A673 (cell line): ENCODE measurements around the gene FANCB. TPM values are rescaled to one million over a fixed set of nuclear protein-coding genes. Genes with fewer than 3 reads are reported as not detected.

Experiments used
- BruUV-seq: library from RNA; stranded (reverse); fragments of 400-500 nt; replicated peaks from 2 replicates; lab custom pipeline; 2021; lab: Mats Ljungman, UMichigan
- CTCF ChIA-PET: fragments of 300-600 bp; sonication (Branson Sonifier 250); formaldehyde crosslinking; loops from one replicate; lab custom pipeline; 2022; ENCODE audit warnings: antibody characterized with exemption; lab: Charles Lee
- POLR2A ChIA-PET: fragments of 300-600 bp; sonication (Branson Sonifier 250); formaldehyde crosslinking; loops from one replicate; lab custom pipeline; 2022; ENCODE audit warnings: antibody characterized with exemption; ENCODE audit not compliant: low non-redundant PET; lab: Charles Lee
- DNase-seq: peaks from one replicate; pipeline ENCODE4 v3.0.0-alpha.2; 2015; ENCODE audit warnings: low spot score
- H3K27ac ChIP-seq: fragments of 200-600 bp; sonication (generic); 2 replicates; pipeline ENCODE4 v1.5.1; 2016; ENCODE audit warnings: mixed run types, low read depth, mild to moderate bottlenecking, mixed read lengths, antibody characterized with exemption, low read length; ENCODE audit not compliant: poor library complexity, severe bottlenecking
- H3K27me3 ChIP-seq: fragments of 200-600 bp; sonication (generic); replicated peaks from 2 replicates; pipeline ENCODE4 v1.6.1; 2017; ENCODE audit warnings: mixed run types, low read depth, mild to moderate bottlenecking, mixed read lengths, antibody characterized with exemption, low read length; ENCODE audit not compliant: insufficient read depth, poor library complexity
- H3K36me3 ChIP-seq: fragments of 200-600 bp; sonication (generic); 2 replicates; pipeline ENCODE4 v1.6.1; 2016; ENCODE audit warnings: mixed run types, mild to moderate bottlenecking, mixed read lengths, antibody characterized with exemption, low read length; ENCODE audit not compliant: insufficient read depth, poor library complexity, severe bottlenecking
- H3K4me1 ChIP-seq: fragments of 200-600 bp; sonication (generic); 2 replicates; pipeline ENCODE4 v1.6.1; 2017; ENCODE audit warnings: mixed run types, mild to moderate bottlenecking, mixed read lengths, antibody characterized with exemption, low read length; ENCODE audit not compliant: insufficient read depth, poor library complexity, severe bottlenecking
- H3K4me3 ChIP-seq: fragments of 200-600 bp; sonication (generic); 2 replicates; pipeline ENCODE4 v1.5.1; 2016; ENCODE audit warnings: low read depth, mixed run types, mild to moderate bottlenecking, mixed read lengths, low read length; ENCODE audit not compliant: poor library complexity, severe bottlenecking
- H3K9me3 ChIP-seq: fragments of 200-600 bp; sonication (generic); 2 replicates; pipeline ENCODE4 v1.6.1; 2016; ENCODE audit warnings: mixed run types, low read depth, mild to moderate bottlenecking, mixed read lengths, antibody characterized with exemption, low read length; ENCODE audit not compliant: poor library complexity, severe bottlenecking
- EZH2 ChIP-seq: fragments of 200-600 bp; sonication (generic); IDR thresholded peaks from 2 replicates; pipeline ENCODE4 v1.6.1; 2017; ENCODE audit warnings: borderline replicate concordance, low read depth, mild to moderate bottlenecking, mixed read lengths, antibody characterized with exemption, low read length; ENCODE audit not compliant: poor library complexity, severe bottlenecking
- intact Hi-C: fragments of 100-400 bp; cut with micrococcal nuclease; formaldehyde crosslinking; loops from one replicate; pipeline ENCODE4 v1.10.0; 2022; ENCODE audit not compliant: unreplicated experiment
- total RNA-seq: library from RNA; stranded (reverse); gene quantifications from 2 replicates; pipeline ENCODE4 v1.2.3, GENCODE V29; 2021
- TF ChIP-seq, protein P1 (sequence below): fragments of 300-800, 200-600 bp; sonication (generic); conservative IDR thresholded peaks from 2 replicates; pipeline ENCODE4 v1.5.1; 2017; ENCODE audit warnings: low read depth, mild to moderate bottlenecking, antibody characterized with exemption, low read length, moderate library complexity, mixed read lengths

The FANCB gene
- total RNA-seq, 1 experiment from 2014 or later: 16.8 TPM

DNA sequence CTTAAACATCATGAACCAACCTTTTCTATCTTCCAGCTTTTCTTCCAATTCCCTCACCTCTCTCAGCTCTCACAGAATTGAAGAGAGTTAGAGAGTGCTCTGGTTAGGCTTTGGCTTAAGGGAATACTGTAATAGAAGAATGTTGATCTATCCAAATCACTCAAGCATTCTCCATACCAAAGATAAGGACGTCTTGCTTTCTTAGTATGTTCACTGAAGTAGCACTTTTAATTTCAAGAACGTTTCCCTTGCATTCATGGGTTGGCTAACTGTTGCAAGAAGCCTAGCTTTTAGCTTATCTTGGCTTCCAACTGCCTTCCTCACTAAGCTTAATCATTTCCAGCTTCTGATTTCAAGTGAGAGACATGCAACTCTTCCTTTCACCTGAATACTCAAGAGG is 43.2 kb downstream of the FANCB start:
- no TSS peak for BruUV-seq

DNA sequence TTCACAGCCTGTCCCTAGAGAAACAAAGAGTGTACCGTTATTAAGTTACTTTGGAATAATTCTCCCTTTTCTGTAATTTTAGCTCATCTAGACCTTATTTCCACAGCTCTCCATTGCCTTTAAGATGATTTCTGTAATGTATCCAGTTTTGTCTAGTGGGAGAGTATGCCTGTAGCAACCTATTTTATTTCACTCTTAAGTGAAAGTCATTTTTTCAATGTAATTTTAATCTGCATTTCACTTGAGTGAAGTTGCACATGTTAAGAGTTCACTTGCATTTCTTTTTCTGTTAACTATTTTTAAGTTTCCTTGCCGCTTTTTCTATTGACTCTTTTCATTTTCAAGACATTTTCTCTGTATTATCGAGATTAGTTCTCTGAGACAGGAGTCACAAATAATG is 46.5 kb downstream of the FANCB start:
- Histone ChIP-seq H3K4me1 (no peaks in the 10 kb centered on the region), H3K27me3 (no peaks in the 10 kb centered on the region), H3K4me3 (no peak overlapping the region), H3K27ac (no peak overlapping the region), H3K36me3 (no peaks in the 10 kb centered on the region), H3K9me3 (no peaks in the 10 kb centered on the region)
- ChIA-PET POLR2A (no interaction called here), CTCF (no interaction called here)
- no TSS peak for BruUV-seq
- DNase-seq: no peak
- TF ChIP-seq, protein P1, sequence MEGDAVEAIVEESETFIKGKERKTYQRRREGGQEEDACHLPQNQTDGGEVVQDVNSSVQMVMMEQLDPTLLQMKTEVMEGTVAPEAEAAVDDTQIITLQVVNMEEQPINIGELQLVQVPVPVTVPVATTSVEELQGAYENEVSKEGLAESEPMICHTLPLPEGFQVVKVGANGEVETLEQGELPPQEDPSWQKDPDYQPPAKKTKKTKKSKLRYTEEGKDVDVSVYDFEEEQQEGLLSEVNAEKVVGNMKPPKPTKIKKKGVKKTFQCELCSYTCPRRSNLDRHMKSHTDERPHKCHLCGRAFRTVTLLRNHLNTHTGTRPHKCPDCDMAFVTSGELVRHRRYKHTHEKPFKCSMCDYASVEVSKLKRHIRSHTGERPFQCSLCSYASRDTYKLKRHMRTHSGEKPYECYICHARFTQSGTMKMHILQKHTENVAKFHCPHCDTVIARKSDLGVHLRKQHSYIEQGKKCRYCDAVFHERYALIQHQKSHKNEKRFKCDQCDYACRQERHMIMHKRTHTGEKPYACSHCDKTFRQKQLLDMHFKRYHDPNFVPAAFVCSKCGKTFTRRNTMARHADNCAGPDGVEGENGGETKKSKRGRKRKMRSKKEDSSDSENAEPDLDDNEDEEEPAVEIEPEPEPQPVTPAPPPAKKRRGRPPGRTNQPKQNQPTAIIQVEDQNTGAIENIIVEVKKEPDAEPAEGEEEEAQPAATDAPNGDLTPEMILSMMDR: no peak
- TF ChIP-seq EZH2: no peak
- intact Hi-C loops: no loop called here

More for the DNA sequence above, 43.2 kb downstream of the FANCB start:
- TF ChIP-seq, protein P1: no peak
- no peak for TF ChIP-seq EZH2
- intact Hi-C loops: no loop called here
- no peaks in the 10 kb centered on the region for H3K4me1 ChIP-seq
- no peak for DNase-seq
- POLR2A ChIA-PET: no interaction called here
- no peaks in the 10 kb centered on the region for H3K9me3 ChIP-seq
- no peak overlapping the region for H3K27ac ChIP-seq
- H3K4me3 ChIP-seq: no peak overlapping the region
- CTCF ChIA-PET: no interaction called here
- H3K36me3 ChIP-seq: no peaks in the 10 kb centered on the region
- H3K27me3 ChIP-seq: no peaks in the 10 kb centered on the region

GRCh38 chrX:14825851-14826250 is 47.0 kb downstream of the FANCB start:
- ChIA-PET CTCF (no interaction called here), POLR2A (interaction anchor here (0.6 kb wide), 1 partner anchor 82 kb away, joined by 3 read pairs; no protein-coding TSS in a partner anchor)
- intact Hi-C loops: no loop called here
- no peaks in the 10 kb centered on the region for H3K4me1 ChIP-seq
- no peak overlapping the region for H3K4me3 ChIP-seq
- H3K27me3 ChIP-seq: no peaks in the 10 kb centered on the region
- TF ChIP-seq, protein P1: no peak
- TF ChIP-seq EZH2: no peak
- no peak for DNase-seq
- BruUV-seq: no TSS peak
- H3K9me3 ChIP-seq: no peaks in the 10 kb centered on the region
- no peaks in the 10 kb centered on the region for H3K36me3 ChIP-seq
- H3K27ac ChIP-seq: no peak overlapping the region
